Mesothelial cell of epicardium (in vitro differentiated cells): ENCODE data around the gene EXOC3L4. TPM values are rescaled to one million over a fixed set of nuclear protein-coding genes. Genes with fewer than 3 reads are reported as not detected.
A peak's percentile ranks its signal among the peaks of the same experiment; 100 is the strongest.

Source experiments
- DNase-seq, 2 experiments: peaks; one replicate each; pipeline ENCODE4 v3.0.0; 2021; ENCODE audit warnings: low spot score in 2 of 2; ENCODE audit not compliant: unreplicated experiment in 2 of 2
- H3K27ac Mint-ChIP-seq: 2 replicates; pipeline ENCODE4 v1.8.0; 2021; ENCODE audit warnings: mixed read lengths
- H3K27me3 Mint-ChIP-seq: 2 replicates; pipeline ENCODE4 v1.8.0; 2021; ENCODE audit warnings: low read depth, mixed read lengths
- H3K36me3 Mint-ChIP-seq: 2 replicates; pipeline ENCODE4 v1.8.0; 2021; ENCODE audit warnings: mixed read lengths
- H3K4me1 Mint-ChIP-seq: 2 replicates; pipeline ENCODE4 v1.8.0; 2021; ENCODE audit warnings: mixed read lengths
- H3K4me3 Mint-ChIP-seq: 2 replicates; pipeline ENCODE4 v1.8.0; 2021; ENCODE audit warnings: mild to moderate bottlenecking, moderate library complexity, mixed read lengths
- H3K9me3 Mint-ChIP-seq: 2 replicates; pipeline ENCODE4 v1.8.0; 2021; ENCODE audit warnings: mixed read lengths
- CTCF ChIP-seq: fragments of 200-600 bp; sonication (generic); IDR thresholded peaks from one replicate; pipeline ENCODE4 v1.5.0; 2021; ENCODE audit warnings: antibody characterized with exemption; ENCODE audit not compliant: unreplicated experiment
- total RNA-seq: library from RNA; stranded (reverse); gene quantifications from 3 replicates; pipeline ENCODE4 v1.2.1, GENCODE V29; 2021

The EXOC3L4 gene
- total RNA-seq, 1 donor from 2014 or later = not detected

- no peak overlapping the region for H3K27ac Mint-ChIP-seq
- H3K9me3 Mint-ChIP-seq = no peaks in the 10 kb centered on the region
- DNase-seq = peak in 1 of 2 experiments; percentile 17
- peak overlapping the region; percentile 62 for H3K4me3 Mint-ChIP-seq
- peaks cover 41% of the 10 kb centered on the region for H3K4me1 Mint-ChIP-seq
- TF ChIP-seq CTCF = no peak
- no peaks in the 10 kb centered on the region for H3K36me3 Mint-ChIP-seq
- peaks cover 20% of the 10 kb centered on the region for H3K27me3 Mint-ChIP-seq
Observed at GRCh38 chr14:103124501-103125001, 30.0 kb downstream of the EXOC3L4 start.

GRCh38 chr14:103125098-103126070 is 30.9 kb downstream of the EXOC3L4 start:
- no peak for TF ChIP-seq CTCF
- no peak overlapping the region for H3K27ac Mint-ChIP-seq
- no peak for DNase-seq
- H3K36me3 Mint-ChIP-seq = no peaks in the 10 kb centered on the region
- H3K4me1 Mint-ChIP-seq = peaks cover 49% of the 10 kb centered on the region
- peak overlapping the region; percentile 59 for H3K4me3 Mint-ChIP-seq
- H3K9me3 Mint-ChIP-seq = no peaks in the 10 kb centered on the region
- peaks cover 18% of the 10 kb centered on the region for H3K27me3 Mint-ChIP-seq

GRCh38 chr14:103126088-103126872 is 31.8 kb downstream of the EXOC3L4 start:
- DNase-seq = no peak
- Mint-ChIP-seq H3K36me3 (no peaks in the 10 kb centered on the region), H3K9me3 (no peaks in the 10 kb centered on the region), H3K27ac (peak overlapping the region; percentile 56), H3K4me1 (peaks cover 56% of the 10 kb centered on the region), H3K27me3 (peaks cover 18% of the 10 kb centered on the region), H3K4me3 (peak overlapping the region; percentile 59)
- no peak for TF ChIP-seq CTCF

GRCh38 chr14:103126873-103127304 is 32.4 kb downstream of the EXOC3L4 start:
- peak overlapping the region; percentile 59 for H3K4me3 Mint-ChIP-seq
- no peaks in the 10 kb centered on the region for H3K9me3 Mint-ChIP-seq
- no peaks in the 10 kb centered on the region for H3K36me3 Mint-ChIP-seq
- peaks cover 18% of the 10 kb centered on the region for H3K27me3 Mint-ChIP-seq
- DNase-seq = peak; percentile 63 to 83
- no peak for TF ChIP-seq CTCF
- no peak overlapping the region for H3K27ac Mint-ChIP-seq
- peaks cover 59% of the 10 kb centered on the region for H3K4me1 Mint-ChIP-seq

- no peak for TF ChIP-seq CTCF
- Mint-ChIP-seq H3K9me3 (no peaks in the 10 kb centered on the region), H3K36me3 (no peaks in the 10 kb centered on the region), H3K4me3 (no peak overlapping the region), H3K4me1 (peaks cover 59% of the 10 kb centered on the region), H3K27ac (no peak overlapping the region), H3K27me3 (peaks cover 18% of the 10 kb centered on the region)
- peak in 1 of 2 experiments; percentile 39 for DNase-seq
Observed at GRCh38 chr14:103127356-103127755, 32.8 kb downstream of the EXOC3L4 start.
